Measurements from ENCODE around the gene UNG. TPM values are rescaled to one million over a fixed set of nuclear protein-coding genes. Genes with fewer than 3 reads are reported as not detected.

Gene UNG
- total and polyA plus RNA-seq, 2 of the 8 experiments (the other 6 are each of a cell fraction or from before 2014, with no cell fraction given) = 71.6 to 163 TPM

DNA sequence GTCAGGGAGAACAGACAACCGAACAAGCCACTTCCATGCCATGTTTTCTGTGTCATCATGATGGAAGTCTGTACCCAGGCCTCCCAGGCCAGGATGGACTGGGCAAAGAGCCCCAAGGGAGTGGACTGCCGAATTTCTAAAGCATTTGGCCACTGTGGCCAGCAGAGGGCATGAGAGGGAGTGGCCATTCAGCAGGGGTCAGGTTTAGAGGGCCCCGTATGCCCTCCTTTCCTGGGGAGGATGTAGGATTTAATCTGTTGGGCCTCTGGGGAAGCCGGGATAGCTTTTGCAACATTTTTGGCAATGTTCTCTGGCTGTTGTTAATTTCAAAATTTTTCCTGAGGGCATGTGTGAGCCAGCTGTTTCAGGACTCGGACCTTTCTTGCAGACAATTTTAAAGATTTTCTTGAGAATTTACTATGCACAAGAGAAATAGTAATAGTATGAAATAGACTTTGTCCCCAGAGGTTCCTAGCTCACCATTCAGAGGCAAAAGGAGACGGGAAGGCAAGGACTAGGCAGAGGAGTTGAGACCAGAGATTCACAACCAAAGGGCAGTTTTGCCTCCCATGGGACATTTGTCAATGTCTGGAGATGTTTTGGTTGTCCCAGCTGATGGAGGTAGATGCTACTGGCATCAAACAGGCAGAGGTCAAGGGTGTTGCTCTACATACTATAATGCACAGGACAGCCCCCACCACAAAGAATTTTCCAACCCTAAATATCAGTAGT is 37.0 kb downstream of the UNG start:
- Histone ChIP-seq H2AFZ (ENCODE audit: low read length) (peak overlapping the region; percentile 26; the same call in 1 of the 2 replicates), H3K27me3 (replicated peaks in 1 of 4; ENCODE audit: control insufficient read depth in 3 of 4, extremely low read depth in 1 of 4, insufficient read depth in 3 of 4, low read length in 3 of 4) (no peaks in the 10 kb centered on the region), H3K23ac (ENCODE audit: insufficient read length) (no peak overlapping the region), H3K36me3 (ENCODE audit: control insufficient read depth in 2 of 4, insufficient read depth in 4 of 4, low read length in 3 of 4) (no peaks in the 10 kb centered on the region), H3K9me3 (ENCODE audit: insufficient read depth in 2 of 2, low read depth in 1 of 2, low read length in 1 of 2) (no peaks in the 10 kb centered on the region; a peak in 1 of 4 replicates), H3K4me2 (ENCODE audit: insufficient read depth in 1 of 2, low read depth in 2 of 2, low read length in 2 of 2) (no peak overlapping the region), H2BK15ac (ENCODE audit: low read length) (no peak overlapping the region), H4K8ac (ENCODE audit: extremely low read depth, insufficient read depth, low read length) (no peak overlapping the region), H3K9ac (replicated peaks in 1 of 4; ENCODE audit: extremely low read depth in 1 of 4, low read depth in 3 of 4, low read length in 3 of 4) (peak overlapping the region in 1 of 4 experiments; percentile 37; a peak in 1 of 7 replicates), H4K91ac (replicated peaks; ENCODE audit: insufficient read length, low read length) (no peak overlapping the region), H2BK20ac (ENCODE audit: low read length) (no peak overlapping the region), H3K4me1 (replicated peaks in 1 of 4; ENCODE audit: control insufficient read depth in 3 of 4, insufficient read depth in 4 of 4, low read length in 3 of 4) (no peaks in the 10 kb centered on the region), H2BK120ac (replicated peaks; ENCODE audit: low read depth, low read length) (peak overlapping the region; percentile 64), H4K5ac (ENCODE audit: insufficient read length, low read depth, low read length) (no peak overlapping the region), H3K79me1 (ENCODE audit: low read depth, low read length) (no peaks in the 10 kb centered on the region), H3K27ac (ENCODE audit: low read depth, low read length) (no peak overlapping the region), H3K18ac (ENCODE audit: extremely low read depth, low read length) (no peak overlapping the region), H3K79me2 (ENCODE audit: control insufficient read depth in 1 of 2, insufficient read depth in 2 of 2, low read length in 2 of 2) (no peaks in the 10 kb centered on the region), H3K23me2 (ENCODE audit: low read depth, low read length) (no peaks in the 10 kb centered on the region), H2BK5ac (ENCODE audit: low read depth, low read length) (no peak overlapping the region), H2AK5ac (ENCODE audit: low read depth, low read length) (no peak overlapping the region; the same call in 1 of the 2 replicates), H4K20me1 (replicated peaks in 1 of 2; ENCODE audit: control insufficient read depth in 1 of 2, insufficient read depth in 2 of 2, low read length in 2 of 2) (no peaks in the 10 kb centered on the region), H2BK12ac (ENCODE audit: low read depth, low read length) (no peak overlapping the region), H3K14ac (ENCODE audit: insufficient read length) (no peak overlapping the region), H3K4me3 (ENCODE audit: extremely low read depth in 1 of 4, insufficient read depth in 2 of 4, low read depth in 3 of 4, low read length in 4 of 4) (no peak overlapping the region), H3K56ac (replicated peaks; ENCODE audit: insufficient read length, low read depth, low read length) (no peak overlapping the region), H3K4ac (replicated peaks; ENCODE audit: insufficient read length, low read depth, low read length) (no peak overlapping the region)
- 79% methylated on average over 6 of the region's 6 CpGs; no CpG with 5 or more reads in 1 of the 2 experiments for WGBS, 2 experiments (ENCODE audit: extremely low coverage in 1 of 2, insufficient coverage in 1 of 2, insufficient read length in 1 of 2, insufficient replicate concordance in 2 of 2, low coverage in 1 of 2, low lambda C conversion rate in 2 of 2, missing lambda C conversion rate in 1 of 2)
- DNase-seq (ENCODE audit: low read depth in 1 of 2, low spot score in 2 of 2) = peak in 1 of 2 experiments; percentile 74
- ChIA-PET CTCF (ENCODE audit: partially characterized antibody) (interaction anchor here (0.6 to 2.9 kb wide), 24 partner anchors 8 to 414 kb away, joined by 3 to 10 read pairs (median 4); no protein-coding TSS in a partner anchor), POLR2A (ENCODE audit: partially characterized antibody) (no interaction called here)
- 0 out of 2 replicates have a peak, but pooled peaks have one; percentile 6 for TF ChIP-seq YY1 (IDR thresholded peaks at IDR 0.05; ENCODE audit: low read depth, low read length)
- TF ChIP-seq JUND (IDR thresholded peaks at IDR 0.05; ENCODE audit: low read length) = no peak
- no peak for TF ChIP-seq BACH1 (IDR thresholded peaks at IDR 0.05; ENCODE audit: low read length)
- peak; percentile 65 to 71 for TF ChIP-seq RAD21 (IDR thresholded peaks at IDR 0.05 in 1 of 2, conservative IDR thresholded peaks at IDR 0.05 in 1 of 2; ENCODE audit: low read depth in 2 of 2, low read length in 2 of 2)
- TF ChIP-seq, protein P1, sequence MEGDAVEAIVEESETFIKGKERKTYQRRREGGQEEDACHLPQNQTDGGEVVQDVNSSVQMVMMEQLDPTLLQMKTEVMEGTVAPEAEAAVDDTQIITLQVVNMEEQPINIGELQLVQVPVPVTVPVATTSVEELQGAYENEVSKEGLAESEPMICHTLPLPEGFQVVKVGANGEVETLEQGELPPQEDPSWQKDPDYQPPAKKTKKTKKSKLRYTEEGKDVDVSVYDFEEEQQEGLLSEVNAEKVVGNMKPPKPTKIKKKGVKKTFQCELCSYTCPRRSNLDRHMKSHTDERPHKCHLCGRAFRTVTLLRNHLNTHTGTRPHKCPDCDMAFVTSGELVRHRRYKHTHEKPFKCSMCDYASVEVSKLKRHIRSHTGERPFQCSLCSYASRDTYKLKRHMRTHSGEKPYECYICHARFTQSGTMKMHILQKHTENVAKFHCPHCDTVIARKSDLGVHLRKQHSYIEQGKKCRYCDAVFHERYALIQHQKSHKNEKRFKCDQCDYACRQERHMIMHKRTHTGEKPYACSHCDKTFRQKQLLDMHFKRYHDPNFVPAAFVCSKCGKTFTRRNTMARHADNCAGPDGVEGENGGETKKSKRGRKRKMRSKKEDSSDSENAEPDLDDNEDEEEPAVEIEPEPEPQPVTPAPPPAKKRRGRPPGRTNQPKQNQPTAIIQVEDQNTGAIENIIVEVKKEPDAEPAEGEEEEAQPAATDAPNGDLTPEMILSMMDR (IDR thresholded peaks at IDR 0.05; ENCODE audit: control extremely low read depth in 1 of 3, insufficient read depth in 1 of 3, low read depth in 1 of 3, low read length in 3 of 3) = peak; percentile 74 to 79 (median 75)
- peak; percentile 76 for FAIRE-seq
